HG03139 (cell line): ENCODE results near the gene PLEKHJ1.

Experiments
- ATAC-seq: cut with Tn5 transposase; IDR thresholded peaks from one replicate; pipeline ENCODE4 v1.9.1; 2021; ENCODE audit not compliant: unreplicated experiment

Gene PLEKHJ1

DNA sequence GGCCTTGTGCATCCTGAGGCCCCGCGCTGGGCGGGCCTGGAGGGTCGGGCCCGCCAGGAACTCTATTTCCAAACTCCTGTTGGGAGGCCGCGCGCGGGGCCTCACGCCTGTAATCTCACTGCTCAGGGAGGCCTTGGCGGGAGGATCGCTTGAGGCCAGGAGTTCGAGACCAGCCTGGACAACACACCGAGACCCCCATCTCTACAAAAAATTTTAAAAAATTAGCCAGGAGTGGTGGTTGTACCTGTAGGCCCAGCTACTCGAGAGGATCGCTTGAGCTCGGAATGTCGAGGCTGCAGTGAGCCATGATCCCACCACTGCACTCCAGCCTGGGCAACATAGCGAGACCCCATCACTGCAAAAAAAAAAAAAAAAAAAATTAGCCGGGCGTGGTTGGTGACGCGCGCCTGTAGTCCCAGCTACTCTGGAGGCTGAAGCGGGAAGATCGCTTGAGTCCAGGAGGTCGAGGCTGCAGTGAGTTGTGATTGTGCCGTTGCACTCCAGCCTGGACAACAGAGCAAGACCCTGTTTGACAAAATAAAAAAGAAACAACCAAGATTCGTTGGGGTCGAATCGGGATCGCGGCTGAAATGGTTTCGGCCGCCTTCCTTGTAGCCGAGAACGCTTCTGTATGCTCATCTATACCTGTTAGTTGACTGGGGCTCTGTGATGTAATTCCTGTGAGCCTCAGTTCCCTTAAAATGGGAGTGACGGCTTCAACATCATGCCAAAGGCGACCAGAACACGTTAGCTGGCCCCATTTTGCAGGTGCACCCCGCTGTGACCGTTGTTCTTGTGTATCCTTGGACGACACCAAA lies 1.1 kb upstream of the PLEKHJ1 start:
- ATAC-seq, result no peak

GRCh38 chr19:2236064-2236313 lies 140 bp downstream of the PLEKHJ1 start:
- peak; percentile 22 for ATAC-seq

GRCh38 chr19:2235381-2236063 lies 607 bp downstream of the PLEKHJ1 start:
- peak; percentile 8 for ATAC-seq

- ATAC-seq, result no peak
These were observed 1.1 kb downstream of the PLEKHJ1 start for GRCh38 chr19:2234996-2235380.

DNA sequence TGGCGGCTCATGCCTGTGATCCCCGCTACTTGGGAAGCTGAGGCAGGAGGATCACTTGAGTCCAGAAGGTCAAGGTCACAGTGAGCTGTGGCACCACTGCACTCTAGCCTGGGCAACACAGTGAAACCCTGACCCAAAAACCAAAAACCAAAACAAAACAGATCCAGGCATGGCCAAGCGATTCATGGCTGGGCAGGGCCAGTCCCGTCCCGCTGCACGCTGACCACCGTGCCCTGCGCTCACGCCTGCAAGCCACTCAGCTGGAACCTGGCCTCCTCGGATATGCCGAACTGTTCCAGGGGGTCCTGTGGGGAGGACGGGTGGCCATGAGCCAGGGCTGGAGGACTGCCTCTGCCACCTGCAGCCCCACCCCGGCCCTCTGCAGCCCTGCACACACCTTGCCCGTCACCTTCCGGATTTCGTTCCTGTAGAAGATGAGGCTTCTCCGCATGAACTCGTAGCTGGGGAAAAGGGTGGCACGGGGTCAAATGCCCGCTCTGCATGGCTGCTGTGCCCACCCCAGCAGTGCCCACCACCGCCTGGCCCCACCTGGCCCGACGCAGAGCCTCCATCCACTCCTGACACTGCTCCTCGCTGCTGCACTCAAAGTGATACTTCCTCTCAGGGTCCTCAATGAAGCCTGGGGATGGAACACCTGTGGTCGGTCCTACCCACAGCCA lies 2.4 kb downstream of the PLEKHJ1 start:
- no peak for ATAC-seq

DNA sequence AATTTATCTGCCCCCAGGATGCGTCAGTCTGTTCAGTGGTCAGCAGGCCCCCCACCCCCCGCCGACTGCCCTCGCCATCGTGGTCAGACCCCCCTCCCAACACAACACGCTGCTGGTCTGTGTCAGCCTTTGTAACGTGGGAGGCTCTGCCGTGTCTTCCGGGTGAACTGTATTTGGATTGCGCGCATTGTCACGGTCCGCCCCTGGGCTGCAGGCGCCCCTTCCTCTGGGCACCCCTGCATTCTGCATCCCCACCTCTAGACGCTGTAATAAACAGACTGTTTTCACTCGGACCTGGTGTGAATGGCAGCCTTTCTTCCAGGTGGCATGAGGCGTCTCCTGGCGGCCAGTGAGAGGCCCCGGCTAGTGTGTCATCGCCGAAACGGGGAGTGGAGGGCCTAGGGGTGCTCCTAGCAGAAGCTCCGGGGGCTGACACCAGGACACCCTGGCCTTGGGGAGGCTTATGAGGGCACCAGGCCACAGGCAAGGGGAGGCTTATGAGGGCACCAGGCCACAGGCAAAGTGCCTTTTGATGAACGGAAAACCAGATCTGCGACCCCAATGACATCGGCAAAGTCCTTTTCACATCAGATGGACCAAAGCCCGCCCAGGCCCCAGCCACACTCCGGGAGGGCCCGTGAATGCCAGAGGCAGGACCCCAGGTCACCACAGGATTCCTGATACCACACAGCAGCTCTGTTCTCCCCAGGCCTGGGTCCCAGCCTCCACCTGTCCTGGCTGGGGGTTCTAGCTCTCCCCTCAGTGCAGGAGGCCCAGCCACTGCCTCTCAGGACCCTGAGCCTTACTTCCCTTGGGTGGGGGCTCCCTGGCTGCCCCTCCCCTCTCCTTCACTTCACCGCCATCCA lies 3.6 kb downstream of the PLEKHJ1 start:
- no peak for ATAC-seq

GRCh38 chr19:2231621-2232221 lies 4.4 kb downstream of the PLEKHJ1 start:
- no peak for ATAC-seq

DNA sequence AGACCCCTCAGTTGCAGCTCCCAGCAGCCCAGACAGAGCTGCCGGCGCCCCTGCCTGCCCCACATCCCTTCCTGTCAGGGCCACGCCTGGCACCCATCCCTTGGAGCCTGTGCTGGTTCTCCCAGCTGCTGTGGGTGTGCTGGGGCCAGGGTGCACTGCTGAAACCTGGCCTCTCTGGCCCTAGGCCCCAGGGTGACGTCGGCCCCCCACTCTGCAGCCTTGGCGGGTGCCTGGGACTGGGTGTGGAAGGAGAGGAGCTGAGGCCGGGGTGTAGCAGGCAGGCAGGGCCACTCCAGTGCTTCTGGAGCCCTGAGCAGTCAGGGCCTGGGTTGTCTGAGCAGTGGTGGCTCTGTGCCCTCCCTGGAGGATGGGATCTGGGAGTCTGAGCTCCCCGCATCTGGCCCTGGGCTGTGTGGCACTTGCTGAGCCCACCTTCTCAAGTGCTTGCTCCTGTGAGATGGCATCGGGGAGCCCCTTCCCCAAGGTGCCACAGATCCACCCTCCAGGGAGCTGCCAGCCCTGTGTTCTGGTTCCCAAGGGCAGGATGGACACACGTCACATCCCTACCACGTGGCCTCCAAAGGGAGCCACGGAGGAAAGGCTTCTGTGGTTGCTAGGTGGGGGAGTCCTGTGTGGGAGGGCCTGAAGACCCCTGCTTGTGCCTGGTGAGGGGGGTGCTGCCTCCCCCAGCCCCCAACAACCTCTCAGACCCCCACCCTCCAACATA lies 5.2 kb downstream of the PLEKHJ1 start:
- no peak for ATAC-seq

DNA sequence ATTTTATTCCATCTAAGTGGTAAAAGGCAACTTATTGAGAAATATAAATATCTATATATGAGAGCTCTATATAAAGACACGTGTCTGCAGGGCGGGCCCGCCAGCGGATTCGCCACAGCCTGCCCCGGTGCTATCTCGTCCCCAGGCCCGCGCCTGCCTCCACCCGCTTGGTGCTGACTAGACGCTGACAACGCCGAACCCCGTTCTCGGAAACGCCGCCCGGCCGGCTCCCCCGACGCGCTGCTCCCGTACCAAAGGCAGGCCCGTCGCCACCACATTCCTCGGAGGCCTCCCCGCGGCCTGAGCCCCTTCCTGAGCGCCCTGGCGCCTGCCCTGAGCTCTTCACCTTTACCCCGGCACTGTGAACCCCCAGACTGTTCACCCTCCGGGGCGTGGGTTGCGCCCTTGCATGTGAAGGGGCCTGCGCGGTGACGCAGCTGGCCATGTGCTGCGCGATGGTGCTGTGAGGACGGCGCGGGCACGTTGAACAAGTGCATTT lies 6.0 kb downstream of the PLEKHJ1 start:
- ATAC-seq, result no peak

DNA sequence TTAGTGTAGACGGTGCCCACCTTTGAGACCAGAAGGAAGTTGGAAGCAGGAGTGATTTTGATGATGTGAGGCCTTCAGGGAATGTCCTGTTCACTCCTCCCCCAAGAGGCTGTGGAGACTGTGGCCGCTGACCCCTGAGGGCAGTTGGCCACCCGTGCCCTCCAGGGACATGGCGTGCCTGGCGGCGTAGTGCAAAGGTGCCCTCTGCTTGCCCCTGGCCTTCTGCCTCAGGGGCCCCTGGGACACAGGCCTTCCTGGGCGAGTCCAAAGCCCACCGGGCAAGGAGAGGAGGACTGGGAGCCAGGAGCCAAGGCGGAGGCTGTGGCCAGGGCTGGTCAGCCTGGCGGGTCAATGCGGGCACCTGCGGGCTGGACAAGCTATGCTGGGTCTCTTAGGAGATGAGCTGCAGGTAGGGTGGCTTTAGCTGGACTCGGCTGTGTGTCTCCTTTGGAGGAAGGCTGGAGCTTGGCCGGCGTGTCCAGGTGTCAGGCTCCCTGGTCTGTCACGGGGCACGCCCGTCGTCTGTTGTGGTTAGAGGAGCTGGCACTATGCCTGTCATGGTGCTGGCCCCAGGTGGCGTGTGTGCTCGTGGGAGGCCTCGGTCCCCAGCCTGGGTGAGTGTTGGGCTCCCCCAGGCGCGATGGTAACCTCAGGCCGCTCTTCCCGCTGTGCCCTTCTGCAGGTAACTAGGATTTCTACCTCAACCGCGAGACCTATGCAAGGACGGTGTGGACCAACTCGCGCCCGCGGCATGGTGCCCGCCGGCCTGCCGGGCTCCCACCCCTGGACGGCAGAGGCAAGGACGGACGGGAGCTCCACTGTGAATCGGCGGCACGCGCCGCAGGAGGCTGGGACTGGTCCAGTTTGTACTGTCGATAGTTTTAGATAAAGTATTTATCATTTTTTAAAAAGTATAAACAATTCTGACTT lies 6.8 kb downstream of the PLEKHJ1 start:
- no peak for ATAC-seq

DNA sequence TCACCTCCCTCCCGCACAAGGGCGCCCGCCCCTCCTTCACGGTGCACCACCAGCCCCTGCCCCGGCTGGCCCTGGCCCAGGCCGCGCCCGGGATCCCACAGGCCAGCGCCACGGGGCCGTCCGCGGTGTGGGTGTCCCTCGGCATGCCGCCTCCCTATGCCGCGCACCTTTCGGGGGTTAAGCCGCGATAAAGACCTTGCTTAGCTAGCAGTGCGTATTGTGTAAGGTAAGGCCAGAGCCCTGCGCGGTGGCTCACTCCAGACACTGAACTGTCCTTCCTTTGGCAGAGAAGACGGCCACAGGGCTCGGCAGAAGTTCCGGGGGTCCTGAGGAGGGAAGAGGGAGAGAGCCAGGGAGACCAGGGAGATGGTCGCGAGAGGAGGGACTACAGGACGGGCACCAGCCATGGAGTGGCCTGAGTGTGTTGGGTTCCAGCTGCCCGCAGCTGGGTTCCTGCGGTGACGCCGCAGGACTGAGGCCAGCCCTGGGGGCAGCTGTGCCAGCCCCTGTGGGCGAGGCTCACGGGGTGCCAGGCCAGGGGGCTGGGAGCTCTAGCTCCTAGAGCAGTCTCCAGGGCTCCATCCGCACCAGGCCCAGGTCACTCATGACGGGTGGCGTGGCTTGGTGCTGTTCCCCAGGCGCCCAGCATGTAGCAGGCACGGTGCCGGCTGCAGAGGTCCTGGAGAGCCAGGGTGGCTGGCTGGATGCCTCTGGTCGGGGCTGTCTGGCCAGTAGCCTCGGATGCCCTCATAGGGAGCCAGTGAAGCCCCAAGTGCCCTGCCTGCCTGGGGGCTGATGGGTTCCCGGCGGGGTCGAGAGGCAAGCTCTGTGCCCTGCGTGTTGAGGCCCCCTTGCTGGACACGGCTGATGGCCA lies 7.7 kb downstream of the PLEKHJ1 start:
- ATAC-seq, result no peak

- ATAC-seq, result no peak
These were observed 8.5 kb downstream of the PLEKHJ1 start for GRCh38 chr19:2227415-2228156.

- ATAC-seq, result no peak
These were observed 9.2 kb downstream of the PLEKHJ1 start for GRCh38 chr19:2226840-2227360.

- ATAC-seq, result no peak
These were observed 9.9 kb downstream of the PLEKHJ1 start for GRCh38 chr19:2226051-2226839.

DNA sequence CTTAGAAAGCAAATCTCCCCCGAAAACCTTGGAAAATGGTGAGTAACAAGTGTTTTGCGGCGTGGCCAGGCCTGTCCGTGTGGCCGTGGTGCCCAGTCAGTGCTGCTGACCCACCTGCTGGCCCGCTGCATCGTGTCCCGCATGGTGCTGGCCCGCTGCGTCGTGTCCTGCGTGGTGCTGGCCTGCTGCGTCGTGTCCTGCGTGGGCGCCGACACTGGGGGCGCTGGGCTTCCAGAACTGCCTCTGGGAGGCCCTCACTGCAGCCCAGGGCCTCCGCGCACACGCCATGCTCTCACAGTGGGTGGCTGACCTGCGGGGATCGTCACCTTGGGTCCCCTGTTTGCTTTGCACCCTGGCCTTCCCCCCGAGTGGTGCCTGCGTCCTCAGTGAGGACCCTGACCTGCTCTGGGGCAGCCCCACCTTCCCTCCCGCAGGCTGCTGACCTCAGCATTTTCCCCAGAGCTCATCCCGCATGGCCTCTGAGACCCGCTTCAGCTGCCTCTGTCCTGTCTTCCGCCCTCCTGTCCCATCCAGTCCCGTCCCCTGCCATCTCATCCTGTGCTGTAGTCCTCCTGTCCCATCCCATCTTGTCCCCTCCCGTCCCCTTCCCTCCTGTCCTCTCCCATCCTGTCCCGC lies 10.6 kb downstream of the PLEKHJ1 start:
- no peak for ATAC-seq
